Testis (tissue), 3 donors: ENCODE measurements around the gene PHKA1. TPM values are rescaled to one million over a fixed set of nuclear protein-coding genes. Genes with fewer than 3 reads are reported as not detected.

Source experiments
- DNase-seq: peaks from one replicate; pipeline ENCODE4 v3.0.0-alpha.2; 2019
- H3K27ac ChIP-seq, 2 donors: fragments of 200-600 bp; sonication (generic); one replicate each; pipeline ENCODE4 v1.5.1; 2019
- H3K27me3 ChIP-seq: fragments of 200-600 bp; sonication (generic); one replicate; pipeline ENCODE4 v1.5.1; 2019
- H3K36me3 ChIP-seq: fragments of 200-600 bp; sonication (generic); one replicate; pipeline ENCODE4 v1.5.1; 2017; ENCODE audit warnings: low read depth; ENCODE audit errors: missing control alignments
- H3K4me1 ChIP-seq: fragments of 200-600 bp; sonication (generic); one replicate; pipeline ENCODE4 v1.5.1; 2019
- H3K4me3 ChIP-seq, 2 donors: fragments of 200-600 bp; sonication (generic); one replicate each; pipeline ENCODE4 v1.5.1; 2017 to 2019
- H3K9me3 ChIP-seq: fragments of 200-600 bp; sonication (generic); one replicate; pipeline ENCODE4 v1.5.1; 2017
- POLR2A ChIP-seq: fragments of 450-650 bp; IDR thresholded peaks from one replicate; pipeline ENCODE4 v1.6.1; 2017; ENCODE audit warnings: antibody characterized with exemption, mild to moderate bottlenecking, moderate library complexity
- WGBS, 2 donors: methylation state at CpG; one replicate each; pipeline ENCODE4 v1.1.5; 2018; 5-methylcytosine and 5-hydroxymethylcytosine counted together
- intact Hi-C: fragments of 100-400 bp; cut with DNase I; formaldehyde crosslinking; loops from one replicate; pipeline ENCODE4 v1.15.1; 2023; ENCODE audit warnings: low total_unique reads
- polyA plus RNA-seq: library from polyadenylated mRNA; stranded (reverse); fragments of 350-450 nt; fragmentation: Illumina TruSeq; extraction: RNeasy Lipid Tissue Mini Kit (QIAGEN cat#74804); gene quantifications from one replicate; pipeline ENCODE4 v1.2.3, GENCODE V29; 2014; ENCODE audit warnings: low read depth, low replicate concordance; ENCODE audit not compliant: insufficient read depth
- total RNA-seq, 2 donors: library from RNA; depleted of rRNA; stranded (reverse); fragments of >200 nt; gene quantifications; one replicate each; pipeline ENCODE4 v1.2.3, GENCODE V29; 2016
- TF ChIP-seq, protein P1 (sequence below), 3 experiments: fragments of 450-650 bp in 2 of 3; fragments of 200-600 bp in 1 of 3; sonication (generic) in 1 of 3; IDR thresholded peaks; one replicate each; pipeline ENCODE4 v1.5.1; 2016 to 2019; ENCODE audit warnings: antibody characterized with exemption in 3 of 3, mild to moderate bottlenecking in 2 of 3, moderate library complexity in 1 of 3

Gene PHKA1
- total and polyA plus RNA-seq, 3 donors from 2014 or later: 3.6 to 13.1 (median 11.4) TPM

DNA sequence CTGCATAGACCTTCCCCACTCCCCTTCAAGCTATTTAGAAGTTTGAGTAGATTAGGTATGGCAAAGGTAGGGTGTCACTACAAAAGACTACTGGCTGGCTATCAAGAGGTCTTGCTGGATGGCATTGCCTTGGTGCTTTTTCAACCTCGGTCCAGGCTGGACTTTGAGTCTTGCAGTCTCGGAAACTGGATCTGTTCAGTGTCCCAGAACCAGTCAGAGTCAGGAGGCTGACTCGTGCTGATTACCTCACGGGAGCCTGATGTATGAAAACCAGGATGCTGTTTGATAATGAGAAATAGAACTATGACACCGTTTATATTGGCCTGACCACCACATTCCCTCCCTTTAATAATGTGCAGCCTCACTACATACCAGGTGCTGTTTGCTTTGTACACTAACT lies 2.7 kb upstream of the PHKA1 start:
- no peak for TF ChIP-seq POLR2A
- TF ChIP-seq, protein P1, sequence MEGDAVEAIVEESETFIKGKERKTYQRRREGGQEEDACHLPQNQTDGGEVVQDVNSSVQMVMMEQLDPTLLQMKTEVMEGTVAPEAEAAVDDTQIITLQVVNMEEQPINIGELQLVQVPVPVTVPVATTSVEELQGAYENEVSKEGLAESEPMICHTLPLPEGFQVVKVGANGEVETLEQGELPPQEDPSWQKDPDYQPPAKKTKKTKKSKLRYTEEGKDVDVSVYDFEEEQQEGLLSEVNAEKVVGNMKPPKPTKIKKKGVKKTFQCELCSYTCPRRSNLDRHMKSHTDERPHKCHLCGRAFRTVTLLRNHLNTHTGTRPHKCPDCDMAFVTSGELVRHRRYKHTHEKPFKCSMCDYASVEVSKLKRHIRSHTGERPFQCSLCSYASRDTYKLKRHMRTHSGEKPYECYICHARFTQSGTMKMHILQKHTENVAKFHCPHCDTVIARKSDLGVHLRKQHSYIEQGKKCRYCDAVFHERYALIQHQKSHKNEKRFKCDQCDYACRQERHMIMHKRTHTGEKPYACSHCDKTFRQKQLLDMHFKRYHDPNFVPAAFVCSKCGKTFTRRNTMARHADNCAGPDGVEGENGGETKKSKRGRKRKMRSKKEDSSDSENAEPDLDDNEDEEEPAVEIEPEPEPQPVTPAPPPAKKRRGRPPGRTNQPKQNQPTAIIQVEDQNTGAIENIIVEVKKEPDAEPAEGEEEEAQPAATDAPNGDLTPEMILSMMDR (IDR thresholded peaks at IDR 0.05): no peak
- no peak for DNase-seq

DNA sequence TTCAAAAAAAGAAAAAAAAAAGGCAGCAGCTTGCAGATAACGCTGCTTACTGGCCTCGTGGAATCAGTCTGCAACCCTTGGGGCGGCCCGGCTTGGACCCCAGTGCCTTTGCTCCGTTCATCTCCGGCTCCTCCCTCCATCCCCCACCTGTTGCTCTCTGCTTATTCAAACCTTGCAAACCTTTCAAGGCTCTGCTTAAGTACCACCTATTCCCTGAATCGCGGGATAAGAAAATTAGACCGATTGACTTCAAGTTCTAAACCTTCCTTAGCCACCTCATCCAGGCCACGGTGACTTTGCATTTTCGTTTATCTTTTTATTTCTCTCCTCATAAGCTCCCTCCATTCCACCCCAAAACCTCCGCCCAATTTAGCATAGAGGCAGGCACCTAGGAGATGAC lies 1.4 kb upstream of the PHKA1 start:
- Histone ChIP-seq H3K36me3 (no peaks in the 10 kb centered on the region), H3K4me3 (no peak overlapping the region), H3K27me3 (no peaks in the 10 kb centered on the region), H3K4me1 (no peaks in the 10 kb centered on the region), H3K9me3 (no peaks in the 10 kb centered on the region), H3K27ac (no peak overlapping the region)
- TF ChIP-seq, protein P1 (IDR thresholded peaks at IDR 0.05): no peak
- no peak for TF ChIP-seq POLR2A
- 61 to 80% methylated on average over 12 of the region's 12 CpGs for WGBS, 2 donors
- DNase-seq: no peak
- intact Hi-C loops: no loop called here

More for the DNA sequence above, 2.7 kb upstream of the PHKA1 start:
- no peak overlapping the region for H3K4me3 ChIP-seq
- no peaks in the 10 kb centered on the region for H3K36me3 ChIP-seq
- no peaks in the 10 kb centered on the region for H3K27me3 ChIP-seq
- no peak overlapping the region for H3K27ac ChIP-seq
- intact Hi-C loops: no loop called here
- H3K9me3 ChIP-seq: no peaks in the 10 kb centered on the region
- WGBS, 2 donors: 63 to 66% methylated on average over 5 of the region's 5 CpGs
- H3K4me1 ChIP-seq: no peaks in the 10 kb centered on the region

DNA sequence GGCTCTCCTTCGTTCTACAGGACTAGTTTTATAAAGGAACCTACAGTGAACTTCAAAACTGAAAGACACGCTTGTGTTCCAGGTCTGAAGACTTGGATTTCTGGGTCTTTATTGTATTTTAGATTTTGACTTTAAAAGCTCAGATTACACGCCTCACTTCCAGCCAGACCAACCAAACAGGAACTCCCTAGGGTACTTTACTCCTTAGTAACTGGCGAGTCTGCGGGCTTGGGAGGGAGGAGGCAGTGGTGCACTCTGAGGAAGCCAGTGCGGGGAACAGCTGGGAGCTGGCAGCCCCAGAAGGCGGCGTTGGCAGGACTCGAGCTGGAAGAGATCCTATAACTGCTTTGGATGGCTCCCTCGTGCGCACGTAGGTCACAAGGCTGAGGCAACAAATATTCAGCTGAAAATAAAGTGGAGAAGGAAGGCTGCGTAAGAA lies 391 bp upstream of the PHKA1 start:
- intact Hi-C loops: no loop called here
- Histone ChIP-seq H3K9me3 (no peaks in the 10 kb centered on the region), H3K27me3 (no peaks in the 10 kb centered on the region), H3K36me3 (no peaks in the 10 kb centered on the region), H3K4me3 (peak overlapping the region; percentile 43 to 63), H3K4me1 (no peaks in the 10 kb centered on the region), H3K27ac (peak overlapping the region; percentile 84)
- peak; percentile 72 for DNase-seq
- no peak for TF ChIP-seq POLR2A
- TF ChIP-seq, protein P1 (IDR thresholded peaks at IDR 0.05): no peak
- 0 to 7% methylated on average over 11 to 13 of the region's 13 CpGs for WGBS, 2 donors

DNA sequence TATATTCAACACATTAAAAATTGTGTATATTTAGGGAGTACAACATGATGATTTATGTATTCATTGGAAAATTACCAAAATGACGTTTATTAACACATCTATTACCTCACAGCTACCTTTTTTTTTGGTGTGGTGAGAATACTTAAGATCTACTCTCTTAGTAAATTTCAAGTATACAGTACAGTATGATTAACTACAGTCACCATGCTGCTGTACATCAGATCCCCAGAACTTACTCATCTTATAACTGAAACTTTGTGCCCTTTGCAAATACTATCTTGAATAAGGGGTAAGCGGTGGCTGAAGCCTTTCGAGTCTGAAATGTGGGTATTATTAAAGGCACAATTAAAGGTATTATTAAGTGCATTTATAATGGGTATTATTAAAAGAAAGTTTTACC lies 976 bp downstream of the PHKA1 start:
- Histone ChIP-seq H3K9me3 (no peaks in the 10 kb centered on the region), H3K27ac (peak overlapping the region; percentile 55 to 84), H3K4me3 (no peak overlapping the region), H3K36me3 (no peaks in the 10 kb centered on the region), H3K4me1 (no peaks in the 10 kb centered on the region), H3K27me3 (no peaks in the 10 kb centered on the region)
- 18 to 36% methylated on average over 3 of the region's 3 CpGs for WGBS, 2 donors
- DNase-seq: no peak
- no peak for TF ChIP-seq POLR2A
- TF ChIP-seq, protein P1 (IDR thresholded peaks at IDR 0.05): no peak
- intact Hi-C loops: no loop called here

DNA sequence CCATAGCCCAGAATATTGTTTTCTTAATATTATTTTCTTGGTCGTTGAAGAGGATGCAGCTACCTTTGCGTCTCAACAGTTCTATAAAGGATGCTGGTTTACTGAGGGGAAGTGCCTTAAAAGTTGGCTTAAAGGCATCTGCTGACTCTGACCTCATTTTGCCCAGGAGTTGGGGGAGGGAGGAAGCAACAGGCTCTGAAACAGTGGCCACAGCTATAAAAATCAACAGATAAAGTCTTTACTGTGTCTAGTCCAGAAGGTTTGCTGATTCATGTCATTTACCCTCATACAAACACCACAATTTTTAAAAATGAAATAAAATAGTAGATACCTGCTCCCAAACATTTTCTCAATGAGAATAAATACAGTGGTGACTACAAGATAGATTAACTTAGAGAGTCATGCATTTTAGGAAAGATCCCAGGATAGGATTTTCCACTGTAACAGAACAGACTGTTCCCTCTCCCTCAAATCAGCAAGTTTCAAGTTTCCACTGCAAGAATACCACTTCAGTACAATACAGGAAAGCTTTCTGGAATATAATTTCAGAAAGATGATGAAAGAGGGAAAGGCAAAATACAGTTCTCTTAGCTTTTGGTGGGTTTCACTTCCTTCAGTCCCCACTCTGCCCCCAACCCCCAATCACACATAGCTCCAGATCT lies 1.9 kb downstream of the PHKA1 start:
- Histone ChIP-seq H3K27me3 (no peaks in the 10 kb centered on the region), H3K27ac (peak overlapping the region; percentile 55 to 84), H3K4me3 (no peak overlapping the region), H3K4me1 (no peaks in the 10 kb centered on the region), H3K9me3 (no peaks in the 10 kb centered on the region), H3K36me3 (no peaks in the 10 kb centered on the region)
- intact Hi-C loops: no loop called here
- 24 to 33% methylated on average over 2 of the region's 2 CpGs for WGBS, 2 donors
- TF ChIP-seq, protein P1 (IDR thresholded peaks at IDR 0.05): no peak
- no peak for TF ChIP-seq POLR2A
- DNase-seq: no peak
